NCI-H187 (cell line): ENCODE results near the gene NFIA.
"Not testable (repeated sequence)": the region's sequence is repeated elsewhere in the genome, so short reads cannot be mapped to it uniquely, and the experiment has no call there.

Experiments used
- DNase-seq, 2 experiments: peaks; one replicate each; lab custom pipeline; 2025; lab: John Stamatoyannopoulos, UW

The NFIA gene

DNA sequence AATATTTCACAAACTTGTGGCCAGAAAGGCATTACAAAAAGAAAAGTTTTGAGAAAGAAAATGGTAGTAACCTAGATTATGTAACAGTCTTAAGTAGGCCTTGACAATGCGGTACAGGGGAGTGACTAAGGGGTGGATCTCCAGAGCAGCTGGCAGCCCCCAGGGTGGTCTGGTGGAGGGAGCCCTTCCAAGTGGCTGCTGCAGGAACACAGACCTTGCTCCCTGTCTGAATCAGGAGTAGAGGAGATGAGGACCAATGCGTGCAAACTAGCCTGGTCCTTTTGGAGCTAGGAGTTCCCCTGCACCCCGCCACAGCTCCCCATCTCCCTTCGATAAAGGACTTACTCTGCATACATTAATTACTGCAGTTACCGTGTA, 189.0 kb downstream of the NFIA start:
- no peak for DNase-seq

DNA sequence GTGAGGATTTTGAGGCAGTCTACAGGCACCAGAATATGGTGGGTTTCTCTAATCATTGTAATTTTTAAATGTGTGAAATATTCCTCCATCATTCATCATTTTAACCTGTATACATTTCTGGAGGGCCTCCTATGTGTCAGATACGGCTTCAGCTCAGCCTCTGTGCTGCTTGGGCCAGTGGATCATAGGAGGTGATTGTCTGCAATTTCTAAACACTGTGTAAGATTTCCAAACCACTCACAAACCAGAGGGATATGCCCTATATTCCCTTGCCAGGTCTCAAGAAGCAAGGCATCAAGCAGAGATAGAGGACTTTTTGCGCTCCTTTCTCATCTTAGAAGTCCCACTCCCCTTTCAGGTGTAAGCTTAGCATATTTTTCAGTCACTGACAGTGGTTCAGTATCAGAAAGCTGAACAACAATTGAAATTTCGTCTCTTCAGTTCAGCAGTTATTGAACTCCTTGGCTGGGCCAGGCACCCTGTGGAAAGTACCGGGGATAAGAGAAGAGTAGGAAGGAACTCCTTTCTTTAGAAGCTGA, 190.9 kb downstream of the NFIA start:
- DNase-seq = no peak

DNA sequence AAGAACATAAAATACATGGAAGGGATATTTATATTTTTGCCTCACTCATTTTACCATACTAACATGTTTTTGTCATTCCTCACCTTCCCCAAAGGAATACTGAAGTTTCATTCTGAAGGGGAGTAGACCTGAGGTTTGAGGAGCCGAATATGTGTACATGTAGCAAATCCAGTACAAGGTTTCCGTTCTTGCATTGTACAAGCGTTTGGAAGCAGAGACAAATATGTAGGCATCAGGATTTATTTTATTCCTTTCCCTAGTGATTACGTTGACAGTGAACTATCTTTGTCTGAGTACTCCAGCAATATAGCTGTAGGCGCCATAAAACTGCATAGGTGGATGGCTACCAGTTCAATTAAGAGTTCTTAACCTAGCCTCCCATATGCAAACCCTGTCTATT, 191.5 kb downstream of the NFIA start:
- no peak for DNase-seq

DNA sequence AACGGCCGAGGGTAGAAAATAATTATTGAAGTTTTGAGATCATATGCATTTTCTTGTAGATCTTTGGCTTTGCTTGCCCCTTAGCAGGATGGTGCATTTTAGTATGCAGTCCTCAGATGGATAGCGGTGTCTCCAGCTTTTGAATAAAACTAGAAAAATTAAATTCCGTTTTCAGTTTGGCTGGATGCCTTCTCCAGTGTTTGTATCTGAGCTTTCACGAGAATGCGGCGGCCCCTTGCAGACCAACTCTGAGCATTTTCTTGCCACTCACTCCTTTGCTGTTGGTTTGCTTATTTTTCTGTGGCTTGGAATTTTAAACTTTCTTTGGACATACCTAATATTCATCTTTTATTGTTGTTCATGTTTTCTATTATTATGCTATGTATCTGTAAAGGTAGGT, 192.6 kb downstream of the NFIA start:
- DNase-seq = no peak

DNA sequence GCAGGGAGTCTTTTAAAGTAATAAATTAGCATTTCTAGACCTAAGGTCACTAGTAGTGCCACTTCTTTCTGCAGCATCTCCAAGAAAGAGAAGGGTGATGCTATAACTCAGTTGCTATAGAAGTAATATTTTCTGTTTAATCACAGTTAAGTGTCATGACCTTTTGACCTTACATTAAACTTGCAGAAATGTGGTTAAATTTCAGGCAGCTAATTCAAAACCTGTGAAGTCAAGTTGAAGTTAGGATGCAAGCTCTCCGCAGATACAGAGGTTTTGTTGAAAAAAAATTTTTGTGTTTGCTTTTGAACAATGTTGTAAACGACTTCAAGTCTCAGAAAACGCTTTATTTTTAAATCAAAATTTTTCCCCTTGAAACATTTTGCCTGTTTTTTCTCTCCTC, 193.9 kb downstream of the NFIA start:
- DNase-seq = no peak

DNA sequence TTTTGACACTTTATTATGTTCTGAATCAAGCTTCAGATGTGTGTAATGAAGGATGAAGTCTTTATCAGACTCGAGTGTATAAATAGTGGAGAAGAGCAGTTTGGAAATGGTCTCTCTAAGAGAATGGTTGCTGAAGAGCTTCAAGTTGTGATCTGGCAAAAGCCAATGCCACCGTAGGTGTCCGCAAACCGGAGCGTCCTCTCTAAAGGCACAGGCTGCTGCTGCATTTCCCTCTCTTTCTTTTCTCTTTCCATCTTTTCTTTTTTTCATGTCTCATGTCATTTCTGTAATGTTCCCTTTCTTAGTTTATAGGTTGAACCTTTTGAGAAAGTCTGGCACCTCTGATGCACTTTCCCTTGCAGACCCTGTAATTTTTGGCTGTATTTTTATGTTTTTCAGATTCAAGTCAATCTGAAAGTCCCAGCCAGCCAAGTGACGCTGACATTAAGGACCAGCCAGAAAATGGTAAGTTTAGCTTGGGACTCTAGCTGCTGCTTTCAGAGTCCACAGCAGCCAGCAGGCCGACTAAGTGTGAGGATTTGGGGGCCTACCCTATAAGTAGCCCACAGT, 194.8 kb downstream of the NFIA start:
- DNase-seq = no peak

DNA sequence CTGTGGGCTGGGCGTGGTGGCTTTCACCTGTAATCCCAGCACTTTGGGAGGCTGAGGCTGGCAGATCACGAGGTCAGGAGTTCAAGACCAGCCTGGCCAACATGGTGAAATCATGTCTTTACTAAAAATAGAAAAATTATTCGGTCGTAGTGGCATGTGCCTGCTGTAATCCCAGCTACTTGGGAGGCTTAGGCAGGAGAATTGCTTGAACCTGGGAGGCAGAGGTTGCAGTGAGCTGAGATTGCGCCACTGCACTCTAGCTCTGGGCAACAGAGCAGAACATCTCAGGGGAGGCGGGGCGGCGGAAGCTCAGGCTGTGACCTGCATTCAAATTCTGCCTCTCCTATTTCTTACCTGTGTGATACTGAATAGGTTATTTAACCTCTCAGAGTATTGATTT, 196.1 kb downstream of the NFIA start:
- not testable (repeated sequence) for DNase-seq

DNA sequence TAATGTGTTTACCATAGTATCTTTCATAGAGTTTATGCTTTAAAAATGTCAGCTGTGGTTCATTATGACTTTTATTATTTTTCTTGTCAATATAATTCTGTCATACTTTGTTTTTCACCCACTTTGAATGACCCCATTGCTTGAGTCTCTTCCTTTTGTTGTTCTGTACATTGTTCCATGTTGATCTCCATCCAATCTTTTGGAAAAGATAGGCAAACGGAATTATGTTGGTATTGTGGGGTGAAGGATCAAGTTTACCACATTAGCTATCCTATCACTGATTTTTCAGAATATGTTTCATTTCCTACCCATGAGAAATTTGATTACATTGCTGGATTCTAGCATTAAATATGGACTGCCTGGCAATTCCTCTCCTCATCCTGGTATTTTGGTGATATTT, 196.6 kb downstream of the NFIA start:
- DNase-seq = no peak

DNA sequence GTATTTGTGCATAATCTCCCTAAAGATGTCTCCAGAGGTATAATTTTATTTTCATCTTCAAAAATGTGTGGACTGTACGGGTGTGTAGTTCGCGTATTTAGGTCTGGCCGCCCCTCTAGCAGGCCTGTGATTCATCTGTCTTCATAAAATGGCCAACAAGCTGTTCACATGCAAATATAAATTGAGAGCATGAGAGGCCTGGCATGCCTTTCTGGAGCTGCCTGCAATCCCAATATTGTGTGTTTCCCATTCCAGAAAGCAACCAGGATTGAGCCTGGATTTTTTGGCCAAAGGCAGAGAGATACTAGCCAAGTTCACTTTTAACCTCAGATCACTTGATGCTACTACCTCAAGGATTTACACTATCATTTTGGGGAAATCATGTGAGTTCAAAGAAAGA, 197.2 kb downstream of the NFIA start:
- no peak for DNase-seq

DNA sequence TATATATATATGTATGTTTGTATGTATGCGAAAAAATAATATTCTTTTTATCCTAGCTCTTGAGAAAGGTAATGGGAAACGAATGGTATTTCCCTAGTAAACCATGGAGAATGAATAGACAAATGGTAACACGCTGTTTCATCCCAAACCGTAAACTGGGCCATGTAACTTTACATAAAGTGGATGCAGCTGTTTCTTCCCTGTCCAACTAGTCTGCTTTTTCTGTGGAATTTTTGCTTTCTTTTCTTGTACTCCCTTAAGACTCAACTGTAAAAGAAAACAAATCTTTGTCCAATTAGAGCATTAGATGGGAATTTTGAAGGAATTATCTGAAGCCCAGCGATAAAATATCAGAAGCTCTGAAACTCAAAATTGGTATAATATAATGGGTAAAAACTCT, 198.1 kb downstream of the NFIA start:
- DNase-seq = no peak

DNA sequence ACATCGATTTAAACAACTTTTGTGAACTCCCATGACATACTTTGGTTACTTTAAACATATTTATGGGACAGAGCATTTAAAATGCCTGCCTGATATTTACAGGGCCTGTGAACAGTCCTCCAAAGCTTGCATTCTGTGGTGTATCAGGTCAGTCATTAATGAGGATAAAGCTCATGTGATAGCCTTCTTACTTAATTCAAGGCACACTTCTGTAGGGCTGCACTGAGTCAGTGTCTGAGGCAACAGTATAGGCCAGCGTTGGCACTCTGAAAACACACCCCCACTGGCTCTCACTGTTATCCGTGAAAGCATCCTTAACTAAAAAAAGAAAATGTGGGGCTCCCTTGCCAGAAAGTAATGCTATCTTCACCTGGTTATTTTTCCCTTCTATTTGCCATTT, 200.0 kb downstream of the NFIA start:
- no peak for DNase-seq

DNA sequence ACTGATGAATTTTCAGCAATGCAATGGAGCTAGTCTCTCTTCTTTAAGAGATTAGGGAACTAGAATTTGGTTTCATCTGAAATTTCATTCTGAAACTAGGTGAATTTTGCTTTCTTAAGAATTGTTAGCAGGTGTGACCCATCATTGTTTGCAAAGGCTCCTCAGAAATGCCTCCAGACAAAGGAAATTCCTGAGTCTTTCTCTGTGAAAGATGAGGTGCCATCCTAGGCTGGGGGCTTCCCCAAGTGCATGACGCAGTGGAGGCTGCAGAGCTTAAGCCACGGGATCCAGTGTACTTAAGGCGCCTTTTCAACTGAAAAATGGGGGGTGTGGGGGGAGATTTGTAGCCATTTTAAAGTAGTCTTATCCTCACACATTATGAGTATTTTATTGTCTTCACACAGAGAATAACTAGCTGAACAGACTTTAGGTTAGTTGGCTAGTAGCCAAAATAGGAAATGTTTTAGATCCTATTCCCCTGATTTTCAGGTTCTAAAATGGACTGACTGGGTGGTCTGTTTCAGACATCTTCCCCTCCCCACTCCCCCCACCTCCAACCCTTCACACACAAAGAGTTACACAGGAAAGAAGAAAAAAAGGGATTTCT, 202.0 kb downstream of the NFIA start:
- DNase-seq = no peak

DNA sequence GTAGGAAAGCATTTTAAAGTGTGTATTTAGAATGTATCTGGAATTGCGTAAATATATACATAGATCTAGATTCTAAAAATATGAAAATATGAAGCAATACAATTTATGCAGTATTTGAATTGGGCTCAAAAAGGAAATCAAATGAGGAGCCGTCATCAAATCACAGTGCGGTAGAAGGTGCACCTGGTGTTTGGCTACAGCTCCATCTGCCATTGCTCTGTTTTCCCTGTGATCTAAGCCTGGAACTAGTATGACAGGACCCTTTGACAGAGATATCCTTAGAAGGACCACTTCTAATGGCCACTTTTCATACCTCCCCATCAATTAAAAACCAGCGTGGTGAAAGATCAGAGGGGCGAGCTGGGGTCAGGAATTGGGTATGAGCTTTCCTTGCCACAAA, 202.6 kb downstream of the NFIA start:
- no peak for DNase-seq

DNA sequence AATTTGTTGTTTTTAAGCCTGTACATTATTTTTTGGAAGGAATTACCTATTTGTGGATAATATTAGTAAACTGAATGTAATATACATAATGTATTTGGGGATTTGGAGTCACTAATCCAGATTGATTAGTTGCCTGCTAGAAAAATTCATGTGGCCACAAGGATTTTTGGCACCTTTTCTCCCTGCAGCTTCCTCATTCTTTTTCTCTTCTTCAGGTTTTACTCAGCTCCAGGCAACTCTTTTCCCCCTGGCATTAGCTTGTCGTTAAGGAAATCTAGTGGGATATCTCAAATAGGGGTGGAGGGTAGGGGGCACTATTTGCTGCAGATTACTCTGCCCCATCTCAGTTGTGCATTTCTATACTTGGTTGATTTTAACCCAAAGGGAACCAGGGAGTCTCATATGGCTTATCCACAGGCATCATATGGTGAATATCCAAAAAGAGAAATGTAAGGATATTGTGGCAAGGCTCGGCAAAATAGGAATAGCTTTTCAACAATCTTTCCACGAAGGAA, 203.1 kb downstream of the NFIA start:
- no peak for DNase-seq

DNA sequence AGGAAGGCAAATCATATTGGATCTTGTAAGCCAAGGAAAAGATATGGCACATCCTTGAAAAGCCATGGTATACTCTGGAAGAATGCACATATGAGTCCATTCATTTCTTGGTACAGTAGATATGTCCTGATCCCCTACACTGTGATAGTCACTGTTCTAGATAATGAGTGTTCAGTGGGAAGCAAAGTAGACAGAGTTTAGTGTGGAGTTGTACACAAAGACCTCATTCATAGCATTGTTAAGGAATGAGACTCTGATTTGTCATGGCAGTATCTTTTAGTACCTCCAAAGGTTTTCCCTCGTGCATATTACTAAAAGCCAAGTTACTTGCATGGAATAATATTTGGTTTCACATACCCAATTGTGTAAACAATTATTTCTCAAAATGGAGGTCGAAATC, 204.7 kb downstream of the NFIA start:
- DNase-seq = no peak

DNA sequence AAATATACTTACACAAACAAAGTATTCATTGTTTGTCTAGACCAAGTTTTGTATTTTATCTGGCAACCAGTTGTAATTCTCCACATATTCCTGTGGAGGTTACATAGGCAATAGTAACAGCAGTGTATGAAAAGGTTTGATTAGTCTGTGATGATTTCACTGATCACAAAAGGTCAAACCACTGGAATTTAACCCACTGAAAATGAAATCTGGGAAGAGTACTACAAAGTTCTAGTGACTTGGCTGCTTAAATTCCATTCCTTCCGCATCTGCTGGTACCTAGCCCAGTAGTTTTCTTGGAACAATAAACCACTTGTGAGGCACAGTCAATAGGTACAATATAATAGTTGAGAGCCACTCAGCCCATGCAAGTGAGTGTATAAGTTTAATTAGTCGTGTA, 205.4 kb downstream of the NFIA start:
- DNase-seq = no peak

DNA sequence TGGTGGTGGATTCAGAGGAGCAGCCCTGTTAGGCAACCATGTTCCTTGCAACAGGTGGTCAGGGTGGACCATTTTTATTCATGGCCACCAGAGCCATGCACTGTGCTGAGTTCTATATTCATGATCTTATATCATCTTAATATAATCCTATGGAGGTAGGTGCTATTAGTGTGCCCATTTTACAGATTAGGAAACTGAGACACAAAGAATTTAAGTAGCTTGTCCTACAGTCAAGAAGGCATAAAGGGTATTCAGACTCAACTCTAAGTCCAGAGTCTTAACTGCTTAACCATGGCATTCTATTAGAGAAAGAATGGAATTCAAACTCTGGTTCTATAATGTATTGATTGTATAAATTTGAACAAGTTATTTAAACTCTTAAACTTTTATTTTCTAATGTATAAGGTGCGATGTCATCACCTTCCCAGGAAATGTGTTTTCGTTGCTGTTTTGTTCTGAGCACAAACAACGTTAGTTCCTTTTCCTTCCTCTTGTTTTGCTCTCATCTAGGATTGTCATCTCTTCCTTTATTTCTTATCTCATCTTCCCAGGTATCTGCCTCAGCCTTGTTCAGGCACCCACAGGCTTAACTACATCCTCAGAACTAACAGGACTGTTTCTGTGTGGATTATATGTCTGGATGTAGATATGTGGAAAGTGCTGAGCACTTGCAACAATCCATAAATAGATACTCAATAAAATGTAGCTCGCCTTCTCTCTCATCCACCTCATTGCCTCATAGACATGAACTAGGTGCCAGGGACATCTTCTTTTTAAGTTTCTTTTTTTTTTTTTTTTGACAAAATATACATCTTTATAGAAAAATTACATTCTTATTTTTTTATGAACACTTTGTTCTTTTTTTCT, 207.1 kb downstream of the NFIA start:
- DNase-seq = no peak

DNA sequence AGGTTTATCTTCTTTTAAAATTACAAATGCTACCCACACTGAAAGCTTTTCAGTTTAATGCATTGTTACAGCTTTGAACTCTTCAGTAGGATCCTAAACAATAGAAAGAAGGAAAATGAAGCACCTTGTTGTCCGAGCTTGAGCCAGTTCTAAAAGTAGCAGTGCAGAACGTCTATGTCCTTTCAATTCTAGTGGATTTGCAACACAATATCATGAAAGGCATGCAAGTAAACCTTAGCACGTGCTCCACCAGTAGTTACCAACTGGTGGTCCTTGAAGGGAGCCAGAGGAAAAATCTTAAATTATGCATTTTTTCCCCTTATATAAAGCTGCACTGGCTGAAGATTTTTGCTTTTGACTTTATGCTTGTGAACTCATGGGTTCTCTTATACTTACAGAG, 208.2 kb downstream of the NFIA start:
- no peak for DNase-seq

DNA sequence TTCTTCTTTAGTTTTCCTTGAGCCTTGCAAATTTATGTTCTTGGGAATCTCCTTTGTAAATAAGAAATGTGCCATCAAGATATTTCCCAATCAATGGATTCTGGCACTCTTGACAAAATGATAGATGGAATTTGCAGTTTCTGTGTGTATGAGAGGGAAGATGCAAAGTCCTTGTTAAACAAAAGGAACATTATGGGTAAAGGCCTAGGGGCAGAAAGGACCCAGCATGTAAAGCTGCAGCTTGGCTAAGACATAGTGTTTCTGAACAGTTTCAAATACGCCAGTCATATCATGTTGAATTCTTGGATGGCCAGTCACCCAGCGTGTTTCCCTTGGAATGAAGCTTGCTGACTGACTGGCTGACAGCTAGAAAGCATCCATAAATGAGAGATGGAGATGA, 210.8 kb downstream of the NFIA start:
- no peak for DNase-seq

DNA sequence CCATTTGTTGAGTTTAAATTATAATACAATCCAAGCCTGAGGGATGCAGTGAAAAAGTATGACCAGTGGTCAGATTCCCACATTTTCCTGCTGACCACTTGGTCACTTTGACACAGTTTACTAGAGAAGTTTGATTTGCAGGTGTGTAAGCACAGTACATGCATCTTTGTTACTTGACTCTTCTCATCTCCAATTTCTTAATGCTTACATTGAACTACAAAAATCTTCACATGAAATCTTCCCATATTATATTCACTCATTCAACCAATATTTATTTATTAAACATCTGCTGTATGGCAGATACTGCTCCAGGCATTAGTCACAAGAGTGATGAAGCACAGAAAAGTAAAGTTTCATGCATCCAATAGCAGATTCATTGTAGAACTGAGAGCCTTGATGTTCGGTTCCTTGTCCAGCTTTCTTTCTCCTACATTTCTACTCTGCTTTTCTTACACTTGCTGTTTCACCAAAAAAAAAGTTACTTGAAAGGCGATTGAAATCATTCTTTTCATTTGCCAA, 211.7 kb downstream of the NFIA start:
- no peak for DNase-seq

DNA sequence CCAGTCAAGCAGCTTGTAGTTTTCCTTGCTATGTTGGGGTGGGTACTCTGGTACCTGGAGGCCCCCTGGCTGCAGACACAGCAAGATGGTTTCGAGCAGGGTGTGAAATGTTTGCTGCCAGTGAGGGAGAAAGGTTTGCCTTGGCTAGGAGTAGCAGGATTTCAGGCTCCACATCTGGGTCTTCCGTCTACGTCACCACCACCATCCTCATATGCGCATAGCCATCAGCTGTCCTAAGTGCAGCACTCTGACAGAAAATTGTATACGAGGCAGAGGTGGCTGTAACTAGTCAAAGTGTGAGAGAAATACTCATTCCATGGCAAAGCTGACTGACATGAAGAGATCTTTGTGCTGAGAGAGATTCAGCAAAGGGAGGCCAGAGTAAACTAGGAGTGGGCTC, 212.6 kb downstream of the NFIA start:
- no peak for DNase-seq

DNA sequence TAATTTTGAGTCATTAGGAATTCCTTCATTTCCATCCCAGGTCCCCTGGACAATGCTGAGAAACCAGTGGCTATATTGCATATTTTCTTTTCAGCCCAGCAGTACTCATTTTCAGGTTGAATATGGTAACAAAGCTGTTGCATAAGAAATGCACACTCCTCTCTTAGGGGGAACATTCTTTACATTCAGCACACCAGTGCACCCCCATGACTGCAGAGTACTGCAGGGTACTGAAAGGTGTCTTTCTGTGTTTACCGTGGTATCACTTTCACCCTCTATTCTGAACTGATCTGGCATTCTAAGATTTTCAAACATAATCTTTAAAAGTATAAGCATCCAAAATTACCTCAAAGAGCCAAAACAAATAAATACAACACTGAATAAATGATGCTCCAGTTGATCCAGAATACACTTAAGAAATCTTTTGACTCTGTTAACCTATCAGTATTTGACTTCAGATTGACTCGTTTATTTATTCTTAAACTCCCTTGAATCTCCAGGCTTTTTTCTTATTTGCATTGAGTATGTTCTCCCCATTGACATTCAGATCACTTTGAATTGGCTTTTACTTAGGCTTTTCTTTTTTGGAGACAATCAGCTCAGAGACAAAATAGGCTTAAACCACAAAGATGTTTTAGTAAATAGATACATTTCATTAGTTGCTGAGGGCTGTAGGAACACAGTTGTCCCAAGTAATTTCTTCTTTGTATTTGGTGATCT, 213.6 kb downstream of the NFIA start:
- DNase-seq = no peak
